PC-9 (cell line): Measurements from ENCODE around the gene MRPL14. TPM values are rescaled to one million over a fixed set of nuclear protein-coding genes. Genes with fewer than 3 reads are reported as not detected.

Source experiments
- BruUV-seq: library from RNA; stranded (reverse); fragments of 400-500 nt; replicated peaks from 2 replicates; lab custom pipeline; 2021; lab: Mats Ljungman, UMichigan
- CTCF ChIA-PET: fragments of 300-600 bp; sonication (Branson Sonifier 250); formaldehyde crosslinking; loops from one replicate; lab custom pipeline; 2022; ENCODE audit warnings: antibody characterized with exemption; lab: Charles Lee
- POLR2A ChIA-PET: fragments of 300-600 bp; sonication (Branson Sonifier 250); formaldehyde crosslinking; loops from one replicate; lab custom pipeline; 2022; ENCODE audit warnings: antibody characterized with exemption; ENCODE audit not compliant: unreplicated experiment; lab: Charles Lee
- DNase-seq, 2 experiments: peaks; one replicate each; pipeline versions ENCODE4 v3.0.0 to v3.0.0-alpha.2; 2015 to 2022; ENCODE audit warnings: mixed read lengths in 1 of 2
- H2AFZ ChIP-seq: fragments of 200-600 bp; sonication (generic); 2 replicates; pipeline ENCODE4 v1.8.1; 2017; ENCODE audit warnings: antibody characterized with exemption
- H3F3A ChIP-seq: fragments of 200-600 bp; sonication (generic); 2 replicates; pipeline ENCODE4 v1.8.1; 2017; ENCODE audit warnings: antibody characterized with exemption, mild to moderate bottlenecking, low read depth; ENCODE audit not compliant: insufficient read depth
- H3K27ac ChIP-seq: fragments of 200-600 bp; sonication (generic); 2 replicates; pipeline ENCODE4 v1.6.1; 2016; ENCODE audit warnings: mixed run types
- H3K27me3 ChIP-seq: fragments of 200-600 bp; sonication (generic); 2 replicates; pipeline ENCODE4 v1.6.1; 2016; ENCODE audit warnings: low read depth, mixed run types; ENCODE audit not compliant: insufficient read depth
- H3K36me3 ChIP-seq: fragments of 200-600 bp; sonication (generic); 2 replicates; pipeline ENCODE4 v1.6.1; 2016; ENCODE audit warnings: low read depth, mixed run types
- H3K4me1 ChIP-seq: fragments of 200-600 bp; sonication (generic); replicated peaks from 2 replicates; pipeline ENCODE4 v1.6.1; 2016; ENCODE audit warnings: mixed run types; ENCODE audit not compliant: insufficient read depth
- H3K4me2 ChIP-seq: fragments of 200-600 bp; sonication (generic); 2 replicates; pipeline ENCODE4 v1.6.1; 2017; ENCODE audit warnings: mixed run types
- H3K4me3 ChIP-seq: fragments of 200-600 bp; sonication (generic); 2 replicates; pipeline ENCODE4 v1.6.1; 2016; ENCODE audit warnings: mixed run types
- H3K79me2 ChIP-seq: fragments of 200-600 bp; sonication (generic); 2 replicates; pipeline ENCODE4 v1.6.1; 2017; ENCODE audit warnings: low read depth, mixed run types
- H3K9me2 ChIP-seq: fragments of 200-600 bp; sonication (generic); 2 replicates; pipeline ENCODE4 v1.8.1; 2017; ENCODE audit warnings: mild to moderate bottlenecking; ENCODE audit not compliant: insufficient read depth
- H3K9me3 ChIP-seq: fragments of 200-600 bp; sonication (generic); 2 replicates; pipeline ENCODE4 v1.8.1; 2016; ENCODE audit warnings: low read depth; ENCODE audit not compliant: insufficient read depth
- H4K20me1 ChIP-seq: fragments of 200-600 bp; sonication (generic); 2 replicates; pipeline ENCODE4 v1.8.1; 2017; ENCODE audit not compliant: insufficient read depth
- CTCF ChIP-seq: fragments of 200-600 bp; sonication (generic); conservative IDR thresholded peaks from 2 replicates; pipeline ENCODE4 v1.6.1; 2017; ENCODE audit warnings: mixed run types, antibody characterized with exemption, mild to moderate bottlenecking, moderate library complexity
- EZH2 ChIP-seq: fragments of 200-600 bp; sonication (generic); IDR thresholded peaks from 2 replicates; pipeline ENCODE4 v1.8.0; 2017; ENCODE audit warnings: antibody characterized with exemption, low read depth
- intact Hi-C: fragments of 100-400 bp; cut with micrococcal nuclease; formaldehyde crosslinking; loops from one replicate; pipeline ENCODE4 v1.10.0; 2022; ENCODE audit not compliant: unreplicated experiment
- total RNA-seq: library from RNA; stranded (reverse); gene quantifications from 2 replicates; pipeline ENCODE4 v1.2.3, GENCODE V29; 2021

Gene MRPL14
- total RNA-seq, 1 experiment from 2014 or later = 96.3 TPM

GRCh38 chr6:44067173-44068139 is 59.8 kb downstream of the MRPL14 start:
- CTCF ChIA-PET = interaction anchor here (0.6 kb wide), 1 partner anchor 294 kb away, joined by 3 read pairs; no protein-coding TSS in a partner anchor
- TF ChIP-seq EZH2 (no peak), CTCF (no peak)
- no TSS peak for BruUV-seq
- no peaks in the 10 kb centered on the region for H3K9me3 ChIP-seq
- no peak for DNase-seq
- H3K36me3 ChIP-seq = no peaks in the 10 kb centered on the region
- peaks cover 32% of the 10 kb centered on the region for H3F3A ChIP-seq
- no peak overlapping the region for H3K4me3 ChIP-seq
- H3K27me3 ChIP-seq = no peaks in the 10 kb centered on the region
- no peaks in the 10 kb centered on the region for H3K9me2 ChIP-seq
- peaks cover 33% of the 10 kb centered on the region for H3K79me2 ChIP-seq
- H3K4me2 ChIP-seq = no peak overlapping the region
- no peaks in the 10 kb centered on the region for H4K20me1 ChIP-seq
- H3K4me1 ChIP-seq = peaks cover 51% of the 10 kb centered on the region
- intact Hi-C loops = no loop called here
- H2AFZ ChIP-seq = no peak overlapping the region
- POLR2A ChIA-PET = interaction anchor here (0.9 kb wide), 1 partner anchor 260 kb away, joined by 7 read pairs; no protein-coding TSS in a partner anchor
- no peak overlapping the region for H3K27ac ChIP-seq

GRCh38 chr6:44066394-44067172 is 60.7 kb downstream of the MRPL14 start:
- H3K79me2 ChIP-seq = peaks cover 24% of the 10 kb centered on the region
- no peaks in the 10 kb centered on the region for H3K36me3 ChIP-seq
- no peak overlapping the region for H3K27ac ChIP-seq
- intact Hi-C loops = no loop called here
- BruUV-seq = no TSS peak
- TF ChIP-seq EZH2 (no peak), CTCF (no peak)
- peaks cover 51% of the 10 kb centered on the region for H3K4me1 ChIP-seq
- no peaks in the 10 kb centered on the region for H3K9me3 ChIP-seq
- no peaks in the 10 kb centered on the region for H3K27me3 ChIP-seq
- CTCF ChIA-PET = no interaction called here
- H3F3A ChIP-seq = peaks cover 23% of the 10 kb centered on the region
- H3K9me2 ChIP-seq = no peaks in the 10 kb centered on the region
- H2AFZ ChIP-seq = no peak overlapping the region
- no peak for DNase-seq
- POLR2A ChIA-PET = interaction anchor here (0.9 kb wide), 1 partner anchor 260 kb away, joined by 7 read pairs; no protein-coding TSS in a partner anchor
- H4K20me1 ChIP-seq = no peaks in the 10 kb centered on the region
- no peak overlapping the region for H3K4me2 ChIP-seq
- H3K4me3 ChIP-seq = no peak overlapping the region

GRCh38 chr6:44065443-44066140 is 61.7 kb downstream of the MRPL14 start:
- Histone ChIP-seq H4K20me1 (no peaks in the 10 kb centered on the region), H3F3A (peaks cover 28% of the 10 kb centered on the region), H3K9me3 (no peaks in the 10 kb centered on the region), H3K27ac (peak overlapping the region; percentile 60), H3K79me2 (peaks cover 15% of the 10 kb centered on the region; the same call in 1 of the 2 replicates), H3K27me3 (no peaks in the 10 kb centered on the region), H3K4me3 (no peak overlapping the region), H3K36me3 (no peaks in the 10 kb centered on the region), H2AFZ (no peak overlapping the region), H3K4me1 (peaks cover 52% of the 10 kb centered on the region), H3K4me2 (peak overlapping the region; percentile 21; the same call in 1 of the 2 replicates), H3K9me2 (no peaks in the 10 kb centered on the region)
- intact Hi-C loops = no loop called here
- POLR2A ChIA-PET = no interaction called here
- BruUV-seq = no TSS peak
- no peak for DNase-seq
- CTCF ChIA-PET = no interaction called here
- no peak for TF ChIP-seq EZH2
- no peak for TF ChIP-seq CTCF
